OCI-LY1 (cell line): ENCODE measurements around the gene FCN1.

Experiments
- H2AFZ ChIP-seq: fragments of 200-600 bp; sonication (generic), shearing (Covaris generic); 2 replicates; pipeline ENCODE4 v1.6.0; 2014; ENCODE audit warnings: antibody characterized with exemption, mild to moderate bottlenecking, low read length
- H3F3A ChIP-seq: fragments of 200-600 bp; sonication (generic), shearing (Covaris generic); 2 replicates; pipeline ENCODE4 v1.6.0; 2014; ENCODE audit warnings: mild to moderate bottlenecking, antibody characterized with exemption, low read length, moderate library complexity; ENCODE audit not compliant: insufficient read depth
- H3K27ac ChIP-seq: fragments of 200-600 bp; sonication (generic); 2 replicates; pipeline ENCODE4 v1.5.1; 2014; ENCODE audit warnings: low read length, mixed run types, mild to moderate bottlenecking, low read depth; ENCODE audit not compliant: poor library complexity, severe bottlenecking
- H3K27me3 ChIP-seq: fragments of 200-600 bp; sonication (generic); 2 replicates; pipeline ENCODE4 v1.6.0; 2014; ENCODE audit warnings: antibody characterized with exemption, mild to moderate bottlenecking, low read length, moderate library complexity; ENCODE audit not compliant: insufficient read depth
- H3K36me3 ChIP-seq: fragments of 200-600 bp; sonication (generic); 2 replicates; pipeline ENCODE4 v1.6.1; 2014; ENCODE audit warnings: mild to moderate bottlenecking, antibody characterized with exemption, low read length, moderate library complexity, mixed read lengths; ENCODE audit not compliant: insufficient read depth
- H3K4me1 ChIP-seq: fragments of 200-600 bp; sonication (generic); 2 replicates; pipeline ENCODE4 v1.5.1; 2014; ENCODE audit warnings: mild to moderate bottlenecking, low read length, moderate library complexity; ENCODE audit not compliant: insufficient read depth, severe bottlenecking
- H3K4me2 ChIP-seq: fragments of 200-600 bp; sonication (generic), shearing (Covaris generic); 2 replicates; pipeline ENCODE4 v1.6.1; 2014; ENCODE audit warnings: low read length
- H3K4me3 ChIP-seq: fragments of 200-600 bp; sonication (generic); 2 replicates; pipeline ENCODE4 v1.5.1; 2014; ENCODE audit warnings: low read length, low read depth, mild to moderate bottlenecking, mixed read lengths; ENCODE audit not compliant: poor library complexity, severe bottlenecking
- H3K79me2 ChIP-seq: fragments of 200-600 bp; shearing (Covaris generic); 2 replicates; pipeline ENCODE4 v1.6.1; 2016; ENCODE audit warnings: mixed run types, low read length, mixed read lengths; ENCODE audit not compliant: insufficient read depth
- H3K9ac ChIP-seq: fragments of 200-600 bp; sonication (generic), shearing (Covaris generic); 2 replicates; pipeline ENCODE4 v1.6.1; 2014; ENCODE audit warnings: mild to moderate bottlenecking, low read length, mixed read lengths
- H3K9me2 ChIP-seq: fragments of 200-600 bp; sonication (generic), shearing (Covaris generic); 2 replicates; pipeline ENCODE4 v1.6.1; 2014; ENCODE audit warnings: low read depth, mild to moderate bottlenecking, low read length, mixed read lengths
- H3K9me3 ChIP-seq: fragments of 200-600 bp; shearing (Covaris generic); 2 replicates; pipeline ENCODE4 v1.6.1; 2014; ENCODE audit warnings: low read length, mixed read lengths
- H4K20me1 ChIP-seq: fragments of 200-600 bp; sonication (generic), shearing (Covaris generic); 2 replicates; pipeline ENCODE4 v1.6.0; 2016; ENCODE audit warnings: mild to moderate bottlenecking, low read length; ENCODE audit not compliant: insufficient read depth
- EZH2 ChIP-seq: fragments of 200-600 bp; sonication (generic), shearing (Covaris generic); IDR thresholded peaks from 2 replicates; pipeline ENCODE4 v1.8.0; 2017; ENCODE audit warnings: borderline replicate concordance, mixed run types, mild to moderate bottlenecking, antibody characterized with exemption, low read length, moderate library complexity, mixed read lengths
- TF ChIP-seq, protein P1 (sequence below): fragments of 200-600 bp; sonication (generic), shearing (Covaris generic); IDR thresholded peaks from 2 replicates; pipeline ENCODE4 v1.5.1; 2017; ENCODE audit warnings: mild to moderate bottlenecking, antibody characterized with exemption, low read length, moderate library complexity, mixed read lengths

The FCN1 gene

GRCh38 chr9:134932171-134932570 lies 14.5 kb upstream of the FCN1 start:
- Histone ChIP-seq H4K20me1 (no peaks in the 10 kb centered on the region), H3K4me3 (peak overlapping the region; percentile 65), H3K9me3 (no peaks in the 10 kb centered on the region), H3K9me2 (no peaks in the 10 kb centered on the region), H2AFZ (no peak overlapping the region), H3K4me1 (peaks cover 87% of the 10 kb centered on the region), H3K27ac (peak overlapping the region; percentile 98), H3K36me3 (peaks cover 6% of the 10 kb centered on the region; the same call in 1 of the 2 replicates), H3K27me3 (no peaks in the 10 kb centered on the region), H3K9ac (peak overlapping the region; percentile 89; the same call in 1 of the 2 replicates), H3K4me2 (peak overlapping the region; percentile 92), H3K79me2 (no peaks in the 10 kb centered on the region), H3F3A (no peaks in the 10 kb centered on the region)
- TF ChIP-seq, protein P1, sequence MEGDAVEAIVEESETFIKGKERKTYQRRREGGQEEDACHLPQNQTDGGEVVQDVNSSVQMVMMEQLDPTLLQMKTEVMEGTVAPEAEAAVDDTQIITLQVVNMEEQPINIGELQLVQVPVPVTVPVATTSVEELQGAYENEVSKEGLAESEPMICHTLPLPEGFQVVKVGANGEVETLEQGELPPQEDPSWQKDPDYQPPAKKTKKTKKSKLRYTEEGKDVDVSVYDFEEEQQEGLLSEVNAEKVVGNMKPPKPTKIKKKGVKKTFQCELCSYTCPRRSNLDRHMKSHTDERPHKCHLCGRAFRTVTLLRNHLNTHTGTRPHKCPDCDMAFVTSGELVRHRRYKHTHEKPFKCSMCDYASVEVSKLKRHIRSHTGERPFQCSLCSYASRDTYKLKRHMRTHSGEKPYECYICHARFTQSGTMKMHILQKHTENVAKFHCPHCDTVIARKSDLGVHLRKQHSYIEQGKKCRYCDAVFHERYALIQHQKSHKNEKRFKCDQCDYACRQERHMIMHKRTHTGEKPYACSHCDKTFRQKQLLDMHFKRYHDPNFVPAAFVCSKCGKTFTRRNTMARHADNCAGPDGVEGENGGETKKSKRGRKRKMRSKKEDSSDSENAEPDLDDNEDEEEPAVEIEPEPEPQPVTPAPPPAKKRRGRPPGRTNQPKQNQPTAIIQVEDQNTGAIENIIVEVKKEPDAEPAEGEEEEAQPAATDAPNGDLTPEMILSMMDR = no peak
- no peak for TF ChIP-seq EZH2

DNA sequence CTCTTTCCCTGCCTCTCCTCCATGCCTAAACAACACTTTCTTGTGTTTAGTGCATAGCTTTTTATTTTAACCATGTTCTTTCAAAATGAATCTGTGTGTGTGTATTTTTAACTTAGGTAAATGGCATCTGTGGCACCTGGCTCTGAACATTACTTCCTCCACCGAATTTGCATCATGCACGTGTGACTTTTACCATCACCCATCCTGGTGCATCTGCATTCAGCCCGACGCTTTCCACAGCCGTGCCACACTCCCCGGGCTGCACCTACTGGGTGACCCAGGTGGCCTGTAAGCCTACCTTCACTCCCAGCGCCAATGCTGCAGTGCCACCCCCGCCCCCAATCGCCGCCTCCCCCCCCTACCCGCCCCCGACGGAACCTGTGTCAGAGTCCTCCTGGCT lies 12.7 kb upstream of the FCN1 start:
- Histone ChIP-seq H3K4me3 (peak overlapping the region; percentile 17), H3K4me2 (peak overlapping the region; percentile 54), H2AFZ (no peak overlapping the region), H3K9me3 (no peaks in the 10 kb centered on the region), H3K9me2 (no peaks in the 10 kb centered on the region), H3K27ac (peak overlapping the region; percentile 98), H3F3A (no peaks in the 10 kb centered on the region), H4K20me1 (no peaks in the 10 kb centered on the region), H3K9ac (peak overlapping the region; percentile 61), H3K4me1 (peaks cover 69% of the 10 kb centered on the region), H3K27me3 (no peaks in the 10 kb centered on the region), H3K36me3 (no peaks in the 10 kb centered on the region; the same call in 1 of the 2 replicates), H3K79me2 (no peaks in the 10 kb centered on the region)
- TF ChIP-seq, protein P1 = no peak
- no peak for TF ChIP-seq EZH2

- peak overlapping the region; percentile 98 for H3K27ac ChIP-seq
- no peaks in the 10 kb centered on the region for H3K36me3 ChIP-seq
- H3K27me3 ChIP-seq = no peaks in the 10 kb centered on the region
- no peaks in the 10 kb centered on the region for H3F3A ChIP-seq
- peak overlapping the region; percentile 54 for H3K4me2 ChIP-seq
- peak overlapping the region; percentile 17 for H3K4me3 ChIP-seq
- peak overlapping the region; percentile 61 for H3K9ac ChIP-seq
- H2AFZ ChIP-seq = no peak overlapping the region
- no peaks in the 10 kb centered on the region for H4K20me1 ChIP-seq
- H3K9me2 ChIP-seq = no peaks in the 10 kb centered on the region
- H3K9me3 ChIP-seq = no peaks in the 10 kb centered on the region
- H3K79me2 ChIP-seq = no peaks in the 10 kb centered on the region
- no peak for TF ChIP-seq EZH2
- TF ChIP-seq, protein P1 = no peak
- peaks cover 60% of the 10 kb centered on the region for H3K4me1 ChIP-seq
These were observed 11.8 kb upstream of the FCN1 start for GRCh38 chr9:134929193-134930158.
